Measurements from ENCODE around the gene PID1.
"Not testable (repeated sequence)": the region's sequence is repeated elsewhere in the genome, so short reads cannot be mapped to it uniquely, and the experiment has no call there.

The PID1 gene

GRCh38 chr2:229206548-229206947 is 64.5 kb downstream of the PID1 start:
- no peak for DNase-seq

- DNase-seq, result no peak
Observed at GRCh38 chr2:229205704-229206103, 65.4 kb downstream of the PID1 start.

DNA sequence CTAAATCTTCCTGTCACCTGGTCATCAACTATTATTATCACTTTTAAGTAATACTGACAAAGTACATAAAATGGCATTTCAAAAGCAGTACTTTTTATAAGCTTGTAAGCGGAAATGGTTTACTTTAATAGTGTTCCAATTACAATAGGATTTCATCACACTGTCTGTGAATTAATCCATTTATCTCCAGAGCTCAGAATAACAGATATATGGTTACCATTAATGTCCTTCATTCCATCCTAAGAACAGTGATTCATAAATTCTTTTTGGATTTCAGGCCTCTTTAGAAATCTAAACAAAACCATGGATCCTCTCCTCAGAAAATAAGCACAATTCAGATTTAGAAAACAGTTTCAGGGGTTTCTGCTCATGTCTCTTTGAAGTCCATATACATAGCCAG is 68.4 kb downstream of the PID1 start:
- no peak for DNase-seq

DNA sequence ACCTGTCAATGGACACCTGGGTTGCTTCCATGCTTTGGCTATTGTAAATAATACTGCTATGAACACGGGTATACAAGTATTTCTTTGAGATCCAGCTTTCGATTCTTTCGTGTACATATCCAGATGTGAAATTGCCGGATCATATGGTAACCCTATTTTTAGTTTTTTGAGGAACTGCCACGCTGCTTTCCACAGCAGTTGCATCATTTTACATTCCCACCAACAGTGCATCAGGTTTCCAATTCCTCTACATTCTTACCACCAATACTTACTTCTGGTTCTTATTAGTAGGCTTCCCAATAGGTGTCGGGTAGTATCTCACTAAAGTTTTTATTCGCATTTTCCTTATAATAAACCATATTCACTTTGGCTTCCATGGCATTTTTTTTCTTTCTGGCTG is 69.6 kb downstream of the PID1 start:
- DNase-seq, result no peak

DNA sequence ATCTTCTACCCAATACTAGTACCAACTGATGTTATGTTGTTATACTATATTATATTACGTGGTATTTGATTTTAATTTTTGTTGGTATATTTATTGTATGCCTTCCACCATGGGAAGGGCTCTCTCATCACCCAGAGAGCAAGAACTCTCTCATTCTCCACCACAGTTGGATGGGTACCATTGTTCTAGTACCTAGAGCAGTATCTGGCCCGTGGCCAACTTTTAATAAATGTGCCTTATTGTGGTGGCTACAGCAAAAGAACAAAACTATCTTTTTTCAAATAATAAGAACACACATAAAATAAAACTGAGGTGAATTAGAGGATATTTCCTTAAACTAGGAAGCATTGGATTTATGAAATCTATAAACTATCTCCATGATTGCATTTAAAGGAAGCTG is 71.8 kb downstream of the PID1 start:
- DNase-seq, result no peak

GRCh38 chr2:229196448-229196847 is 74.6 kb downstream of the PID1 start:
- DNase-seq, result no peak

DNA sequence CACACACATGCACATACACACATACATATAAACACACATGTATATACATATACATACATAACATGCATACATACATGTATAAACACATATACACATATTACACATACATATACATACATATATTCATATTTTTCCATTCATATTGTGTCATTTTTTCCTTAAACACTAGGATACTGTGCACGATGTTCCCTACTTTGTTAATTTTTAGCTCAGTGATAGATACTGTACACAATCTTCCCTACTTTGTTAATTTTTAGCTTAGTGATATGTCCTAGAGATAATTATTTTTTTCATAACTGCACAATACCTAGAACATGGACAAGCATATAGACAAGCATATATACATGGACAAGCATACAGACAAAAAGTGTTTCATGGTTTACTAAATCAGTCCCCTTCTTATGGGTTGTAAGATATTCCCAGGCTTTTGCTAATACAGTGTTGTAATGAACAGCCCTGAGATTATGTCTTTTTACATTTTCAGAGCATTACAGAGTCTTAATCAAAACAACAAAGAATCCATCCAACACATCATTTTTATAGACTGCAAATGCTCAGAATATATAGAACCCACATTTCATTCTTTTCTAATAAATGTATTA is 75.6 kb downstream of the PID1 start:
- no peak for DNase-seq

DNA sequence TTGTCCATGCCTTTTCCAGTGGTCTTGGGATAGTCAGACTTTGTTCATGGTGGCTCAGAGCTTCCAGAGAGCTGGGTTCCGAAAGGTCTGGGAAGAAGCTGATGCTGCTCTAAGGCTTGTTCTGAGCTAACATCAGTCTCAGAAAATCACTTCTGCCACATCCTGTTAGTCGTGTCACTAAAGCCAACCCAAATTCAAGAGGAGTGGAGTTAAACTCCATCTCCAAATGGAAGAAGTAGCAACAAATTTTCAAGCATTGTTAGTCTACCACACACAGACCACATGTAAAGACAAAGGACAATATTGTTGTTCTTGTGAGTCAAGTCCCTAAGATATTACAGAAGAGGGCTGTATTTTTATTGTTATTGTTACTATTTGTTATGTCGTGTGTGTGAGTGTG is 77.8 kb downstream of the PID1 start:
- no peak for DNase-seq

- DNase-seq, result no peak
Observed at GRCh38 chr2:229191413-229191812, 79.7 kb downstream of the PID1 start.

DNA sequence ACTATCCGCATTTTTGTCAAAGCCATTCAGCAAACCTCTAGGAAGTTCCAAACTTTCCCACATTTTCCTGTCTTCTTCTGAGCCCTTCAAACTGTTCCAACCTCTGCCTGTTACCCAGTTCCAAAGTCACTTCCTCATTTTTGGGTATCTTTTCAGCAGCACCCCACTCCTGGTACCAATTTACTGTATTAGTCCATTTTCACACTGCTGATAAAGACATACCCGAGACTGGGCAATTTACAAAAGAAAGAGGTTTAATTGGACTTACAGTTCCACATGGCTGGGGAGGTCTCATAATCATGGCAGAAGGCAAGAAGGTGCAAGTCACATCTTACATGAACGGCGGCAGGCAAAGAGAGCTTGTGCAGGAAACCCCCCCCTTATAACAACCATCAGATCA is 84.0 kb downstream of the PID1 start:
- DNase-seq, result not testable (repeated sequence)

DNA sequence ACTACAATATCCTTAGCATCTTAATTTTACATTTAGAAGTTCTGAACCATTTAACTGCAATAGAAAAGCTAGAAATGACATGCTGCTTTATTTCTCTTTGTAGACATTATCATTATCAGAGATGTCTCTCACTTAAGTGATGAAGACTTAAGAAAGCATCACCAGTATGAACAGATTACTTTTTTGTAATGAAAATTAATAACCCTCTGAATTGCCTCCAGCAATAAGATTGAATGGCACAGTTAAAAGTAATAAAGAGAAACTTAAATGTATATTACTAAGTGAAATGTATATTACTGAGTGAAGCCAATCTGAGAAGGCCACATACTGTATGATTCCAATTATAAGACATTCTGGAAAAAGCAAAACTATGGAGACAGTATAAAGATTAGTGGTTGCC is 89.4 kb downstream of the PID1 start:
- no peak for DNase-seq

- no peak for DNase-seq
Observed at GRCh38 chr2:229180658-229181057, 90.4 kb downstream of the PID1 start.

DNA sequence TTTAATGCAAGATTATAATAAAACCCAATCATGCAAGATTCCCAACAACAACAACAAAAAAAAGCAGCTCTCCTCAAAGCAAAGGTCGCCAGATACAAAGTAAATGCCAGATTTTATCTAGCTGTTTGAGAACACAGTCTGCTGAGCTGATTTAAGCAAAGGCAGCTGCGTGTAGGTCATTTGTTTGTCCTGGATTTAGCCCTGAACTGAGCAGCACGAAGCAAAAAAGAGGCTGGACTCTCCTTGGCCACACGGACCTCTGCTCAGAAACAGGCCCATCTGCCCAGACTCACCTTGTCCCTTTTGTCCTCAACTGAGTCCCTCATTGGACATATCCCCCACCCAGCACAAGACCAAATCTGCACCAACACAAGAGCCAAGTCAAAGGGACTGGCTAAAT is 91.5 kb downstream of the PID1 start:
- DNase-seq, result no peak

GRCh38 chr2:229178706-229179105 is 92.4 kb downstream of the PID1 start:
- DNase-seq, result no peak

DNA sequence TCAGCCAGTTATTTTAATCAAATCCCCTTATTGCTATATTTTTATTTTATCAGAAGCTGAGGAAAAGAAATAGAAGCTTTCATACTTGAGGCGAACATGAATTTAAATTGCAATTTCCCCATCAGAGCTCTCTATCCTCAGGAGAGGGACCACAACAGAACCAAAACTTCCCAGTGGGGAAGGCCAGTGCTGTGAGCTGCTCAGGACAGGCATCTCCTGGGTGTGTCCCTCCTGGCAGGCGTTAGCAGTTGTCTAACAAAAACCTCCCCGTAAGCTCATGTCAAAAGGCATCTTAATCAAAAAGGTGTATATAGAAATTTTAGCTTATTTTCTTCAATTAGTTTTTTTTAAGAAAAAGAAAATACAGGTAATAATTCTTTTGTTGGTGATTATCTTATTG is 93.0 kb downstream of the PID1 start:
- DNase-seq, result no peak

- DNase-seq, result no peak
Observed at GRCh38 chr2:229176136-229176535, 95.0 kb downstream of the PID1 start.

- DNase-seq, result no peak
Observed at GRCh38 chr2:229175497-229175863, 95.6 kb downstream of the PID1 start.

GRCh38 chr2:229174794-229175496 is 96.1 kb downstream of the PID1 start:
- no peak for DNase-seq

DNA sequence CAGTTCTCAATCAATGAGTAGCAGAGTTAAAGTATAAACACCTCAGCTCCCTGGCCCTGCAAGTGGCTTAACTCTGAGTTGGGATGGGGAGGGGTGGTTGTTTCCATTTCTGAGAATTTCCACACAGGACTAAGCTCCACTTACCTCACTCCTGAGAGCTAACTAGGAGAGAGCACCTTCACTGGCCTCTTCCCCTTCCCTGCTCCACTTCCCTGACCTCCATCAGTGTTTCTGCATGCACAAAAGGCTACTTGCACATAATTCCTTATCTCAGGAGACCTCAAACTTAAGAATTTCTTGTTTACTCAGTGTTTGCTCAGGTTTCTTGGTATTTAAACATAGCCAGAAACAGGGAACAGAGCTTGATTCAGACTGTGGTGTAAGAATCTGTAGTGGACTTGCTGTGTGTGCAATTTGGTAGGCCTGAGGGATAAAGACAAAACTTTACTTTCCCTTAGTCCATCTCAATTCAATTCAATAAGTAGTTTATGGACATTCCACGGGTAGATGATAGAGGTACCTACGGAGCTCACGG is 97.2 kb downstream of the PID1 start:
- DNase-seq, result no peak

- DNase-seq, result no peak
Observed at GRCh38 chr2:229170916-229171315, 100.2 kb downstream of the PID1 start.

DNA sequence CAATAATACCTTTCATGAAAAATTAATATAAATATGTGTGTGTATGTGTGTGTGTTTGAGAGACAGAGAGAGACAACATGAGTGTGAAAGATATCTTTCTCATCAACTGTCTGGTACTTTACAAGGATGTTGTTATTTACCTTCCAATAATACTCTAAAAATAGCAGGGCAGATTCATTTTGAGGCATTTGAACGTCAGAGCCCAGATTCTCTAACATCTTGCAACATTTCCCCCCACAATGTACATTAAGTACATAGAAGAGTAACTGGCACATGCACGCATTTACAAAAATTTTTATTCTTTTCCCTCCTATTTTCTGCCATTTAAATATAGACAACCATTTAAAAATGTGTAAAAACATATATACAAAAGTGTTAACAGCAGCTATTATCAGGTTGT is 100.9 kb downstream of the PID1 start:
- DNase-seq, result no peak

GRCh38 chr2:229169751-229170150 is 101.3 kb downstream of the PID1 start:
- DNase-seq, result no peak

GRCh38 chr2:229164545-229165249 is 106.4 kb downstream of the PID1 start:
- DNase-seq, result no peak

DNA sequence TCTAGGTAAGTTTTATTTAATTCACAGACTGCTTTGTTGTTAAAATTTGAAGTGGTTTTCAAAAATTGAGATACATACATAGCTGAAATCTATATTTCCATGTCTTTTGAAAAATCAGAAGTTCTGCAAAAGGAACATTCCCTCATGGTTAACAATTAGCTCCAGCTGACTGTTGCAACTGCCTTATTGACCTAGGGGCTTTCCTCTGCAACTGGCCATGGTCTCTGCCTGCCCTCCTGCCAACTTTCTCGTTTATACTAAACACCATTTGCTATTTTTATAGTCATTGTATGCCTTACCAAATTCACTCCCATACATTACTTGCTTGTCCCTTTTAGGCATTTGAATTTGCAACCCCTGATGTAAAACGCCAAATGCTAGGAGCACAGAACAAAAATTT is 107.2 kb downstream of the PID1 start:
- DNase-seq, result no peak

All from hematopoietic multipotent progenitor cell treated with erythropoietin and hydrocortisone succinate and interleukin-3 and kit ligand, for 8 days (in vitro differentiated cells).